Measurements from ENCODE around the gene ANKRD31. TPM values are rescaled to one million over a fixed set of nuclear protein-coding genes. Genes with fewer than 3 reads are reported as not detected.
"Not testable (repeated sequence)": the region's sequence is repeated elsewhere in the genome, so short reads cannot be mapped to it uniquely, and the experiment has no call there.

ANKRD31 gene
- polyA plus RNA-seq, 3 donors: 0.40 to 0.68 (median 0.49) TPM

GRCh38 chr5:75167345-75167744 lies 69.3 kb downstream of the ANKRD31 start:
- DNase-seq (ENCODE audit: low read depth in 3 of 3, low spot score in 2 of 3): no peak

GRCh38 chr5:75161508-75161907 lies 75.2 kb downstream of the ANKRD31 start:
- DNase-seq (ENCODE audit: low read depth in 3 of 3, low spot score in 2 of 3): not testable (repeated sequence)

- DNase-seq (ENCODE audit: low read depth in 3 of 3, low spot score in 2 of 3): no peak
Measured at GRCh38 chr5:75156585-75156984, 80.1 kb downstream of the ANKRD31 start.

- DNase-seq (ENCODE audit: low read depth in 3 of 3, low spot score in 2 of 3): no peak
Measured at GRCh38 chr5:75152860-75153259, 83.8 kb downstream of the ANKRD31 start.

- DNase-seq (ENCODE audit: low read depth in 3 of 3, low spot score in 2 of 3): no peak
Measured at GRCh38 chr5:75148051-75148450, 88.6 kb downstream of the ANKRD31 start.

- DNase-seq (ENCODE audit: low read depth in 3 of 3, low spot score in 2 of 3): no peak
Measured at GRCh38 chr5:75142566-75143136, 94.0 kb downstream of the ANKRD31 start.

- no peak for DNase-seq (ENCODE audit: low read depth in 3 of 3, low spot score in 2 of 3)
Measured at GRCh38 chr5:75140277-75140676, 96.4 kb downstream of the ANKRD31 start.

GRCh38 chr5:75138689-75139088 lies 98.0 kb downstream of the ANKRD31 start:
- DNase-seq (ENCODE audit: low read depth in 3 of 3, low spot score in 2 of 3): no peak

GRCh38 chr5:75130818-75131349 lies 105.8 kb downstream of the ANKRD31 start:
- DNase-seq (ENCODE audit: low read depth in 3 of 3, low spot score in 2 of 3): no peak

GRCh38 chr5:75116856-75117255 lies 119.8 kb downstream of the ANKRD31 start:
- DNase-seq (ENCODE audit: low read depth in 3 of 3, low spot score in 2 of 3): no peak

- not testable (repeated sequence) for DNase-seq (ENCODE audit: low read depth in 3 of 3, low spot score in 2 of 3)
Measured at GRCh38 chr5:75114311-75114710, 122.4 kb downstream of the ANKRD31 start.

GRCh38 chr5:75113354-75114113 lies 123.1 kb downstream of the ANKRD31 start:
- no peak for DNase-seq (ENCODE audit: low read depth in 3 of 3, low spot score in 2 of 3)

GRCh38 chr5:75108931-75109596 lies 127.6 kb downstream of the ANKRD31 start:
- DNase-seq (ENCODE audit: low read depth in 3 of 3, low spot score in 2 of 3): no peak

- DNase-seq (ENCODE audit: low read depth in 3 of 3, low spot score in 2 of 3): no peak
Measured at GRCh38 chr5:75108515-75108914, 128.2 kb downstream of the ANKRD31 start.

- DNase-seq (ENCODE audit: low read depth in 3 of 3, low spot score in 2 of 3): not testable (repeated sequence)
Measured at GRCh38 chr5:75095956-75096355, 140.7 kb downstream of the ANKRD31 start.

GRCh38 chr5:75091597-75091996 lies 145.1 kb downstream of the ANKRD31 start:
- no peak for DNase-seq (ENCODE audit: low read depth in 3 of 3, low spot score in 2 of 3)

- DNase-seq (ENCODE audit: low read depth in 3 of 3, low spot score in 2 of 3): no peak
Measured at GRCh38 chr5:75089662-75090061, 147.0 kb downstream of the ANKRD31 start.

GRCh38 chr5:75089137-75089536 lies 147.5 kb downstream of the ANKRD31 start:
- no peak for DNase-seq (ENCODE audit: low read depth in 3 of 3, low spot score in 2 of 3)

GRCh38 chr5:75088648-75089047 lies 148.0 kb downstream of the ANKRD31 start:
- no peak for DNase-seq (ENCODE audit: low read depth in 3 of 3, low spot score in 2 of 3)

GRCh38 chr5:75081510-75081909 lies 155.2 kb downstream of the ANKRD31 start:
- DNase-seq (ENCODE audit: low read depth in 3 of 3, low spot score in 2 of 3): no peak

- not testable (repeated sequence) for DNase-seq (ENCODE audit: low read depth in 3 of 3, low spot score in 2 of 3)
Measured at GRCh38 chr5:75079346-75079745, 157.3 kb downstream of the ANKRD31 start.

GRCh38 chr5:75078027-75078426 lies 158.7 kb downstream of the ANKRD31 start:
- no peak for DNase-seq (ENCODE audit: low read depth in 3 of 3, low spot score in 2 of 3)
